Nephron progenitor cell (in vitro differentiated cells): ENCODE measurements around the gene ZBTB40.

Experiments
- DNase-seq: peaks from one replicate; pipeline ENCODE4 v3.0.0; 2021
- H3K27ac Mint-ChIP-seq: 2 replicates; pipeline ENCODE4 v1.8.0; 2021; ENCODE audit warnings: mild to moderate bottlenecking, moderate library complexity, mixed read lengths
- H3K27me3 Mint-ChIP-seq: 2 replicates; pipeline ENCODE4 v1.8.0; 2021; ENCODE audit warnings: mild to moderate bottlenecking, low read depth, mixed read lengths; ENCODE audit not compliant: poor library complexity
- H3K36me3 Mint-ChIP-seq: 2 replicates; pipeline ENCODE4 v1.8.0; 2021; ENCODE audit warnings: low read depth, mixed read lengths
- H3K4me1 Mint-ChIP-seq: 2 replicates; pipeline ENCODE4 v1.8.0; 2021; ENCODE audit warnings: mixed read lengths
- H3K4me3 Mint-ChIP-seq: 2 replicates; pipeline ENCODE4 v1.8.0; 2021; ENCODE audit warnings: mild to moderate bottlenecking, moderate library complexity, mixed read lengths
- H3K9me3 Mint-ChIP-seq: 2 replicates; pipeline ENCODE4 v1.8.0; 2021; ENCODE audit warnings: mild to moderate bottlenecking, moderate library complexity, mixed read lengths
- TF ChIP-seq, protein P1 (sequence below): fragments of 200-600 bp; sonication (generic); IDR thresholded peaks from 2 replicates; pipeline ENCODE4 v1.5.0; 2021; ENCODE audit warnings: antibody characterized with exemption

ZBTB40 gene

GRCh38 chr1:22516906-22517571, 65.4 kb downstream of the ZBTB40 start:
- H3K9me3 Mint-ChIP-seq = no peaks in the 10 kb centered on the region
- peaks cover 7% of the 10 kb centered on the region for H3K27me3 Mint-ChIP-seq
- TF ChIP-seq, protein P1, sequence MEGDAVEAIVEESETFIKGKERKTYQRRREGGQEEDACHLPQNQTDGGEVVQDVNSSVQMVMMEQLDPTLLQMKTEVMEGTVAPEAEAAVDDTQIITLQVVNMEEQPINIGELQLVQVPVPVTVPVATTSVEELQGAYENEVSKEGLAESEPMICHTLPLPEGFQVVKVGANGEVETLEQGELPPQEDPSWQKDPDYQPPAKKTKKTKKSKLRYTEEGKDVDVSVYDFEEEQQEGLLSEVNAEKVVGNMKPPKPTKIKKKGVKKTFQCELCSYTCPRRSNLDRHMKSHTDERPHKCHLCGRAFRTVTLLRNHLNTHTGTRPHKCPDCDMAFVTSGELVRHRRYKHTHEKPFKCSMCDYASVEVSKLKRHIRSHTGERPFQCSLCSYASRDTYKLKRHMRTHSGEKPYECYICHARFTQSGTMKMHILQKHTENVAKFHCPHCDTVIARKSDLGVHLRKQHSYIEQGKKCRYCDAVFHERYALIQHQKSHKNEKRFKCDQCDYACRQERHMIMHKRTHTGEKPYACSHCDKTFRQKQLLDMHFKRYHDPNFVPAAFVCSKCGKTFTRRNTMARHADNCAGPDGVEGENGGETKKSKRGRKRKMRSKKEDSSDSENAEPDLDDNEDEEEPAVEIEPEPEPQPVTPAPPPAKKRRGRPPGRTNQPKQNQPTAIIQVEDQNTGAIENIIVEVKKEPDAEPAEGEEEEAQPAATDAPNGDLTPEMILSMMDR = no peak
- peaks cover 71% of the 10 kb centered on the region for H3K36me3 Mint-ChIP-seq
- no peak overlapping the region for H3K4me3 Mint-ChIP-seq
- no peaks in the 10 kb centered on the region for H3K4me1 Mint-ChIP-seq
- DNase-seq = no peak
- no peak overlapping the region for H3K27ac Mint-ChIP-seq

GRCh38 chr1:22517956-22518355, 66.3 kb downstream of the ZBTB40 start:
- no peaks in the 10 kb centered on the region for H3K9me3 Mint-ChIP-seq
- peaks cover 7% of the 10 kb centered on the region for H3K27me3 Mint-ChIP-seq
- no peak for DNase-seq
- no peak overlapping the region for H3K27ac Mint-ChIP-seq
- H3K4me1 Mint-ChIP-seq = no peaks in the 10 kb centered on the region
- peaks cover 73% of the 10 kb centered on the region for H3K36me3 Mint-ChIP-seq
- TF ChIP-seq, protein P1 = no peak
- no peak overlapping the region for H3K4me3 Mint-ChIP-seq

DNA sequence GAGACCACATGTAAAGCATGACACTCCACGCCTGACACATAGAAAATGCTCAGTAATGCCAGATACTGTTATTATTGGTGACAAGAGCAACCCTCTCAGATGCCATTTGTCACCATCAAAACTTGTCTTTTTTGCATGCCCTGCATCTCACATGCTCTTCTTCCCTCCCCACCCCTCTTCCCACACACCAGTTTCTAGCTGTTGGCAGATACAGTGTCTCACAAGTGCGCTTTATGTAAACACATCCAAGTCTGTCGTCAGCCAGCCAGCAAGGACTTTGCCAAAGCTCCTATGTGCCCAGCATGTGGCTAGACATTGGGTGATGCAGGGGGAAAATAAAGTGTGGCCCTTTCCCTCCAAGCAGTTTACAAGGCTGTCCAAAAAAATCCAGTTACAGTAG, 66.7 kb downstream of the ZBTB40 start:
- no peaks in the 10 kb centered on the region for H3K9me3 Mint-ChIP-seq
- H3K4me1 Mint-ChIP-seq = no peaks in the 10 kb centered on the region
- DNase-seq = no peak
- H3K27ac Mint-ChIP-seq = no peak overlapping the region
- H3K36me3 Mint-ChIP-seq = peaks cover 76% of the 10 kb centered on the region
- H3K4me3 Mint-ChIP-seq = no peak overlapping the region
- TF ChIP-seq, protein P1 = no peak
- H3K27me3 Mint-ChIP-seq = peaks cover 7% of the 10 kb centered on the region

DNA sequence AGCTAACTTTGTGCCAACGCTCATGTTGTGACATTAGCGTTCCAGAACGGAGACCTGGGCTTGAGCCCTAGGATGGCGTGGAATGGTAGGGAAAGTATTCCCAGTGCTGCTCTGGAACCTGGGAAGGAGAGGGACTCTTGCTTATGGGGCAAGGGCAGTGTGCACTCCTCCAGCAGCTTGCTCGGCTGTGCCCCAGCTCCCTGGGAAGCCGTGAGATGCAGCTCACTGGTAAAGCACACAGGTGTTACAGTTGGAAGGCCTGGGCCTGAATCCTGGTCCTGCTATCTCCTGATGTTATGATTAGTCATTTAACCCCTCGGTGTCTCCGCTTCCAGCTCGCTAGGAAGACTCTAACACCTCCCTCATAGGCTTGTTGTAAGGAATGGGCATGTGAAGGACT, 69.2 kb downstream of the ZBTB40 start:
- peaks cover 8% of the 10 kb centered on the region for H3K27me3 Mint-ChIP-seq
- peaks cover 63% of the 10 kb centered on the region for H3K36me3 Mint-ChIP-seq
- DNase-seq = no peak
- no peak overlapping the region for H3K4me3 Mint-ChIP-seq
- TF ChIP-seq, protein P1 = no peak
- H3K4me1 Mint-ChIP-seq = no peaks in the 10 kb centered on the region
- H3K27ac Mint-ChIP-seq = no peak overlapping the region
- H3K9me3 Mint-ChIP-seq = no peaks in the 10 kb centered on the region

DNA sequence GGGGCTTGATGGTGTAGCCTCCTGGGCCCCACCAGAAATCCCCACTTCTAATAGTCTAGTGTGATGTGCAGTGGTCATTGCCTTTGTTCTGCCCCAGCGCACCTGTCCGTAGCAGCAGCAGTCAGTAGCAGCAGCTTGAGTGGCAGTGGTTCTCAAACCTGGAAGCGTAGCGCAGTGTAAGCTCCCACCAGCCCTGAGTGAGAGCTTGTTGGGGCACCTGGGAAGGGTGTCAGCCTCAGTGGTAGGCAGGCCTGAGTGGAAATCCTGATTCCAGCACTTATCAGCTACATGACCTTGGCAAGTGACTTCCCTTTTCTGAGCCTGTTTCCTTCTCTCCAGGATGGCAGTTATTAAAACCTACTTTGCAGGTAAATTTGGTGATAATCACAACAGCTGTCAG, 70.0 kb downstream of the ZBTB40 start:
- Mint-ChIP-seq H3K36me3 (peaks cover 55% of the 10 kb centered on the region), H3K4me1 (no peaks in the 10 kb centered on the region), H3K27ac (no peak overlapping the region), H3K9me3 (no peaks in the 10 kb centered on the region), H3K27me3 (peaks cover 3% of the 10 kb centered on the region), H3K4me3 (no peak overlapping the region)
- TF ChIP-seq, protein P1 = no peak
- DNase-seq = no peak

- H3K27me3 Mint-ChIP-seq = peaks cover 3% of the 10 kb centered on the region
- no peaks in the 10 kb centered on the region for H3K9me3 Mint-ChIP-seq
- peaks cover 5% of the 10 kb centered on the region for H3K4me1 Mint-ChIP-seq
- TF ChIP-seq, protein P1 = no peak
- H3K4me3 Mint-ChIP-seq = no peak overlapping the region
- H3K27ac Mint-ChIP-seq = no peak overlapping the region
- no peak for DNase-seq
- peaks cover 51% of the 10 kb centered on the region for H3K36me3 Mint-ChIP-seq
Measured at GRCh38 chr1:22522221-22522743, 70.6 kb downstream of the ZBTB40 start.
